Lower leg skin (tissue), 4 donors: Measurements from ENCODE around the gene ABCA8. TPM values are rescaled to one million over a fixed set of nuclear protein-coding genes. Genes with fewer than 3 reads are reported as not detected.

Source experiments
- DNase-seq, 2 donors: peaks; one replicate each; pipeline ENCODE4 v3.0.0-alpha.2; 2019; ENCODE audit warnings: low spot score in 2 of 2
- H3K4me3 ChIP-seq: fragments of 200-600 bp; sonication (generic); 2 replicates; pipeline ENCODE4 v1.5.1; 2017; ENCODE audit warnings: mild to moderate bottlenecking, low read depth; ENCODE audit not compliant: poor library complexity, severe bottlenecking
- POLR2A ChIP-seq, 2 donors: fragments of 450-650 bp; IDR thresholded peaks; one replicate each; pipeline ENCODE4 v1.6.1; 2016 to 2017; ENCODE audit warnings: antibody characterized with exemption in 2 of 2, mild to moderate bottlenecking in 1 of 2, moderate library complexity in 1 of 2
- WGBS, 2 donors: methylation state at CpG; one replicate each; pipeline ENCODE4 v1.1.5; 2018; 5-methylcytosine and 5-hydroxymethylcytosine counted together
- intact Hi-C: fragments of 100-400 bp; cut with DNase I; formaldehyde crosslinking; loops from one replicate; pipeline ENCODE4 v1.15.0; 2023; ENCODE audit warnings: low total_unique reads
- total RNA-seq, 4 donors: library from RNA; depleted of rRNA; stranded (reverse); fragments of >200 nt; gene quantifications; one replicate each; pipeline ENCODE4 v1.1.0, GENCODE V29; 2016
- TF ChIP-seq, protein P1 (sequence below), 3 donors: fragments of 450-650 bp; IDR thresholded peaks; one replicate each; pipeline ENCODE4 v1.5.1; 2016; ENCODE audit warnings: antibody characterized with exemption in 3 of 3, mild to moderate bottlenecking in 3 of 3, moderate library complexity in 2 of 3

ABCA8 gene
- total RNA-seq, 4 donors from 2014 or later: 6.1 to 17.9 (median 13.9) TPM

DNA sequence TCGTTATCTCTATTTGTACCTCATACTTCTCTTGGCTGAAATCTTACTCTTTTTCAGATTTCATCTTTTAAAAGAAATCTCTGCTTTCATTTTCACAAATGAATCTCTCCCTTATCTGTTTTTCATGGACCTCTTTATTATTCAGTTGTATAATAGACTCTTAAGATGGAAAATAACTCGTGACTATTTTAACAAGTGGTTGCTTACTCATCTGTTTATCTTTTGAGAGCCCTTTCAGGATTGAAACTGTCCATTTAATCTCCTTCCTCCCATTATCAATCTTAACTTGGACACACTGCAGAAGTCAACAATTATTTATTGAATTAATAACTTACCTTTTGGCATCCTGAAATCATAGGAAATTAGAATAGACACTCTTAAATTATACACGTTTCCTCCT is 68.8 kb downstream of the ABCA8 start:
- intact Hi-C loops: no loop called here
- no peak for TF ChIP-seq POLR2A (IDR thresholded peaks at IDR 0.05)
- TF ChIP-seq, protein P1, sequence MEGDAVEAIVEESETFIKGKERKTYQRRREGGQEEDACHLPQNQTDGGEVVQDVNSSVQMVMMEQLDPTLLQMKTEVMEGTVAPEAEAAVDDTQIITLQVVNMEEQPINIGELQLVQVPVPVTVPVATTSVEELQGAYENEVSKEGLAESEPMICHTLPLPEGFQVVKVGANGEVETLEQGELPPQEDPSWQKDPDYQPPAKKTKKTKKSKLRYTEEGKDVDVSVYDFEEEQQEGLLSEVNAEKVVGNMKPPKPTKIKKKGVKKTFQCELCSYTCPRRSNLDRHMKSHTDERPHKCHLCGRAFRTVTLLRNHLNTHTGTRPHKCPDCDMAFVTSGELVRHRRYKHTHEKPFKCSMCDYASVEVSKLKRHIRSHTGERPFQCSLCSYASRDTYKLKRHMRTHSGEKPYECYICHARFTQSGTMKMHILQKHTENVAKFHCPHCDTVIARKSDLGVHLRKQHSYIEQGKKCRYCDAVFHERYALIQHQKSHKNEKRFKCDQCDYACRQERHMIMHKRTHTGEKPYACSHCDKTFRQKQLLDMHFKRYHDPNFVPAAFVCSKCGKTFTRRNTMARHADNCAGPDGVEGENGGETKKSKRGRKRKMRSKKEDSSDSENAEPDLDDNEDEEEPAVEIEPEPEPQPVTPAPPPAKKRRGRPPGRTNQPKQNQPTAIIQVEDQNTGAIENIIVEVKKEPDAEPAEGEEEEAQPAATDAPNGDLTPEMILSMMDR (IDR thresholded peaks at IDR 0.05): no peak
- DNase-seq: no peak
- WGBS, 2 donors: 81 to 82% methylated on average over 3 of the region's 3 CpGs
- H3K4me3 ChIP-seq: no peak overlapping the region

DNA sequence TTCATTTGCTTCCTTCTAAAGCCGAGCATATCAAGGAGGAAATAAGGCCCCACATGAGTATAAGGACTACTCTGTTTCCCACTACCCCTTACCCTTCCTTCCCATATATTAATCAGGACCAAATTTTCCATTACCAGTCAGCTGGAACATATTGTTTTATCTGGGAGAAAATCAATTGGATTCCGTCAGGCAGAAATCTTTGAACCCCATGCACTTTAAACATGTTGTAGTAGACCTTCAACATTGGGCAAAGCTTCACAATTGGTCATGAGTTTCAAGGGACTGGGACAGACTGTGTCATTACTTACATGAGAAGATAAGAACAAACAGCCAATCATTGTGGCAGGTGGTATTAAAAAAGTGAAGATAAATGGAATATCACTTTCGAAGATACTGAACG is 70.3 kb downstream of the ABCA8 start:
- 92 to 94% methylated on average over 4 of the region's 4 CpGs for WGBS, 2 donors
- H3K4me3 ChIP-seq: no peak overlapping the region
- no peak for TF ChIP-seq POLR2A (IDR thresholded peaks at IDR 0.05)
- TF ChIP-seq, protein P1 (IDR thresholded peaks at IDR 0.05): no peak
- no peak for DNase-seq
- intact Hi-C loops: no loop called here

DNA sequence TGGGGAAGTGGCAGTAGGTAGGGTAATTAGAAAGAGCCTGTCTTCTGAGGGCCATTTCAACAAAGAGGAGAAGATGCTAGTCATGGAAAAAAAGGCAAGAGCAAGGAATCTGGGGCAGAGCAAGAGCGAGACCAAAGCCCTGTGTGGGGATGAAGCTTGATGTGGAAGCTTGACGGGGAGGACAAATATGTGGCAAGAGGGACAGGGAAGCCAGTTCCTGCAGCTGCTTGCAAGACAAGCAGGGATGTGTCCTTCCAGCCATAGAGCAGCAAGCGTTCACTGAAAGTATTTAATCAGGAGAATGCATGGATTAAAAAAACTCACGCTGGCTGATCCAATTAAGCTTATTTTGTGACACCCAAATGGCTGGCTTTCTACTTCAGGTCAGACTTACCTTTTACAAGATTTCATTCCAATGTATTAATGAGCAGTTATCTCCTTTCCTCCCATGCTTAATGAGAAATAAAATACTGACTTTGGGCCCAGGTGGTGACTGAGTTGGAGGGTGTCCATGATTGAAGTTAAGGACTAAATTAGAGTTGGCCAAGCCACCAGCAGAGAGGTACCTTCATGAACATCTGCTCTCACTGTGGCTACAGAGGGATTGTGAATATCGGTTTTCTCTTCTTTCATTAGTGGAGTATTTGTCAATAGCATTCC is 76.8 kb downstream of the ABCA8 start:
- whole genome bisulfite sequencing, 2 donors: 86 to 93% methylated on average over 5 of the region's 5 CpGs
- DNase-seq: no peak
- H3K4me3 ChIP-seq: no peak overlapping the region
- no peak for TF ChIP-seq POLR2A (IDR thresholded peaks at IDR 0.05)
- TF ChIP-seq, protein P1 (IDR thresholded peaks at IDR 0.05): no peak
- intact Hi-C loops: no loop called here

DNA sequence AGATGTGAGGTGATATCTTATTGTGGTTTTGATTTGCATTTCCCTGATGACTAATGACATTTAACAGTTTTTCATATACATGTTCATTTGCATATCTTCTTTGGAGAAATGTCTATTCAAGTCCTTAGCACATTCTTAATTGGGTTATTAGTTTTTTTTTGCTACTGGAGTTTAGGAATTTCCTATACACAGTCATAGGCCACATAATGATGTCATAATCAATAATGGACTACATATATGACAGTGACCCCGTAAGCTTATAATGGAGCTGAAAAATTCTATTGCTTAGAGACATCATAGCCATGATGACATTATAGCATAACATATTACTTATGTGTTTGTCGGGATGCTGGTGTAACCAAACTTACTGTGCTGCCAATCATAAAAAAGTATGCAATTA is 83.7 kb downstream of the ABCA8 start:
- TF ChIP-seq, protein P1 (IDR thresholded peaks at IDR 0.05): no peak
- no peak for TF ChIP-seq POLR2A (IDR thresholded peaks at IDR 0.05)
- no peak for DNase-seq
- 94 to 97% methylated on average over 2 of the region's 2 CpGs for WGBS, 2 donors
- intact Hi-C loops: no loop called here
- no peak overlapping the region for H3K4me3 ChIP-seq

DNA sequence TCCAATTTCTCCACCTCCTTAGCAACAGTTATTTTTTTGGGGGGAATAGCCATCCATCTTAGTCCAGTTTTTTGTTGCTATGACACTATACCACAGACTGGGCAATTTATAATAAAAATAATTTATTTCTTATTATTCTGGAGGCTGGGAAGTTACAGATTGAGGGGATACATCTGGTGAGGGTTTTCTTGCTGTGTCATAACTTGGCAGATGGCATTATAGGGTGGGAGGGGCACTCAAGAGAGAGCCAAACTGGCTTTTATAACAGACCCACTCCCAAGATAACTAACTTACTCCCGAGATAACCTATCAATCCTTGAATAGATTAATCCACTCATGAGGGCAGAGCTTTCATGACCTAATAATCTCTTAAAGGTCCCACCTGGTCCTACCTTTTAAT is 84.2 kb downstream of the ABCA8 start:
- no peak for DNase-seq
- TF ChIP-seq, protein P1 (IDR thresholded peaks at IDR 0.05): no peak
- TF ChIP-seq POLR2A (IDR thresholded peaks at IDR 0.05): no peak
- 38 to 64% methylated on average over 1 of the region's 1 CpG for WGBS, 2 donors
- intact Hi-C loops: no loop called here
- no peak overlapping the region for H3K4me3 ChIP-seq
